ENCODE measurements around the gene MACROD2.

The MACROD2 gene

GRCh38 chr20:14489544-14489943 is 494.2 kb downstream of the MACROD2 start:
- no peak for DNase-seq

- DNase-seq = no peak
These were observed 496.1 kb downstream of the MACROD2 start for GRCh38 chr20:14491436-14491835.

- DNase-seq = no peak
These were observed 498.1 kb downstream of the MACROD2 start for GRCh38 chr20:14493408-14493807.

- DNase-seq = no peak
These were observed 499.0 kb downstream of the MACROD2 start for GRCh38 chr20:14494355-14494754.

- no peak for DNase-seq
These were observed 499.8 kb downstream of the MACROD2 start for GRCh38 chr20:14495066-14495465.

- no peak for DNase-seq
These were observed 501.7 kb downstream of the MACROD2 start for GRCh38 chr20:14497004-14497403.

- DNase-seq = no peak
These were observed 503.5 kb downstream of the MACROD2 start for GRCh38 chr20:14498772-14499171.

GRCh38 chr20:14505476-14505875 is 510.2 kb downstream of the MACROD2 start:
- DNase-seq = no peak

GRCh38 chr20:14507711-14508110 is 512.4 kb downstream of the MACROD2 start:
- DNase-seq = no peak

- DNase-seq = no peak
These were observed 515.0 kb downstream of the MACROD2 start for GRCh38 chr20:14510341-14510740.

GRCh38 chr20:14512839-14513238 is 517.5 kb downstream of the MACROD2 start:
- no peak for DNase-seq

- DNase-seq = no peak
These were observed 523.3 kb downstream of the MACROD2 start for GRCh38 chr20:14518648-14519047.

- no peak for DNase-seq
These were observed 525.7 kb downstream of the MACROD2 start for GRCh38 chr20:14521016-14521415.

- DNase-seq = no peak
These were observed 526.1 kb downstream of the MACROD2 start for GRCh38 chr20:14521436-14521835.

- no peak for DNase-seq
These were observed 527.3 kb downstream of the MACROD2 start for GRCh38 chr20:14522595-14522994.

GRCh38 chr20:14523090-14523489 is 527.8 kb downstream of the MACROD2 start:
- DNase-seq = no peak

- no peak for DNase-seq
These were observed 530.1 kb downstream of the MACROD2 start for GRCh38 chr20:14525426-14525825.

- DNase-seq = no peak
These were observed 531.6 kb downstream of the MACROD2 start for GRCh38 chr20:14526891-14527290.

- no peak for DNase-seq
These were observed 536.5 kb downstream of the MACROD2 start for GRCh38 chr20:14531786-14532185.

- DNase-seq = no peak
These were observed 541.4 kb downstream of the MACROD2 start for GRCh38 chr20:14536738-14537137.

- DNase-seq = no peak
These were observed 543.1 kb downstream of the MACROD2 start for GRCh38 chr20:14538433-14538832.

- no peak for DNase-seq
These were observed 547.7 kb downstream of the MACROD2 start for GRCh38 chr20:14543040-14543439.

GRCh38 chr20:14544688-14545087 is 549.4 kb downstream of the MACROD2 start:
- no peak for DNase-seq

- DNase-seq = no peak
These were observed 555.3 kb downstream of the MACROD2 start for GRCh38 chr20:14550655-14551054.

GRCh38 chr20:14553774-14554534 is 558.6 kb downstream of the MACROD2 start:
- no peak for DNase-seq
